SK-N-MC (cell line): ENCODE measurements around the gene SLC39A11.
A peak's percentile ranks its signal among the peaks of the same experiment; 100 is the strongest.

Experiments
- DNase-seq: peaks from one replicate; pipeline ENCODE4 v3.0.0-alpha.2; 2011; ENCODE audit warnings: low read depth, low spot score
- H3K27ac ChIP-seq: fragments of 200-600 bp; sonication (generic); 2 replicates; pipeline ENCODE4 v1.5.1; 2016; ENCODE audit warnings: mixed run types
- H3K36me3 ChIP-seq: fragments of 200-600 bp; sonication (generic); 2 replicates; pipeline ENCODE4 v1.6.1; 2017; ENCODE audit warnings: antibody characterized with exemption, low read length, mixed read lengths; ENCODE audit not compliant: insufficient read depth
- H3K4me3 ChIP-seq: fragments of 200-600 bp; sonication (generic); 2 replicates; pipeline ENCODE4 v1.5.1; 2016
- H3K9ac ChIP-seq: fragments of 200-600 bp; sonication (generic); 2 replicates; pipeline ENCODE4 v1.8.0; 2017; ENCODE audit warnings: mixed run types, mixed read lengths; ENCODE audit not compliant: insufficient read length
- H3K9me3 ChIP-seq: fragments of 200-600 bp; sonication (generic); 2 replicates; pipeline ENCODE4 v1.6.1; 2017; ENCODE audit warnings: low read depth, mild to moderate bottlenecking, antibody characterized with exemption, low read length, moderate library complexity, mixed read lengths
- EZH2 ChIP-seq: fragments of 200-600 bp; sonication (generic); IDR thresholded peaks from one replicate; pipeline ENCODE4 v1.6.1; 2017; ENCODE audit warnings: antibody characterized with exemption
- FOXP2 ChIP-seq: optimal IDR thresholded peaks from 2 replicates; pipeline ENCODE3; 2011; ENCODE audit warnings: mild to moderate bottlenecking, moderate library complexity; ENCODE audit not compliant: insufficient read depth; ENCODE audit errors: extremely low read length, control extremely low read depth
- POLR2AphosphoS5 ChIP-seq: IDR thresholded peaks from 2 replicates; pipeline ENCODE4 v1.6.1; 2012; ENCODE audit warnings: mild to moderate bottlenecking, low read depth, low read length, borderline replicate concordance

SLC39A11 gene

DNA sequence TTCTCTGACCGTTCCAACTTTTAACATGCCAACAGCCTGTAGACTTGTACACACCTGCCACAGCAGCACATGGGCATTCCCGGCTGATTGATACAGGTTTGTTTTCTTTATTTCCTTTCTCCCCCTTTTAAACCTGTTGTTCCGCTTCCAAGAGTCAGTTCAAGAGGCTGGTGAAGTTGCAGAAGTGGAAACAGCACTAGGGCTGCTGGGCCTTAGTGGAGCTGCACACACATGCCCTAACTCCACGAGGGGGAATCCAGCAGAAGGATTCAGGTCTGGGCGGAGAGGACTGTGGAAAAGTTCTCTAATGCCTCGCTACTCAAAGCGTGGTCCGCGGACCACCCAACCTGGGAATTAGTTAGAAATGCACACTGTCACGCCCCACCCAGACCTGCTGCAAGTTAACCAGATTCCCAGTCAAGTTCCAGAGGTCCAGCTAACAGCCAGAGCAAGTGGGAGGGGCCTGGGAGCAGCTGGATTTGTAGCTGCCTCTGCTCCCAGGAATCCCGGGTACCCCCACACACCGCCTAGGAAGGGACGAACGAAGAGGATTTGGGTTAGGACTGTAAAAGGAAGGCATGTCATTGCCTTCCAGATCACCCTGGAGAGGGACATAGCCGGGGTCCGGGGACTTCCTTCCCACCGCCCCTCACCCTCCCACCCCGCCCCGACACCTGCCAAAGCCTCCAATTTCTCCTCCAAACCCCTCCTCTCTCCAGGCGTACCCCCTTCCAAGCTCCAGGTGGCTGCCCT is 542 bp downstream of the SLC39A11 start:
- H3K27ac ChIP-seq = no peak overlapping the region
- peak overlapping the region; percentile 63 for H3K9ac ChIP-seq
- no peak for TF ChIP-seq FOXP2
- TF ChIP-seq EZH2 = no peak
- TF ChIP-seq POLR2AphosphoS5 = no peak
- no peaks in the 10 kb centered on the region for H3K9me3 ChIP-seq
- H3K36me3 ChIP-seq = no peaks in the 10 kb centered on the region
- no peak for DNase-seq
- H3K4me3 ChIP-seq = peak overlapping the region; percentile 87

DNA sequence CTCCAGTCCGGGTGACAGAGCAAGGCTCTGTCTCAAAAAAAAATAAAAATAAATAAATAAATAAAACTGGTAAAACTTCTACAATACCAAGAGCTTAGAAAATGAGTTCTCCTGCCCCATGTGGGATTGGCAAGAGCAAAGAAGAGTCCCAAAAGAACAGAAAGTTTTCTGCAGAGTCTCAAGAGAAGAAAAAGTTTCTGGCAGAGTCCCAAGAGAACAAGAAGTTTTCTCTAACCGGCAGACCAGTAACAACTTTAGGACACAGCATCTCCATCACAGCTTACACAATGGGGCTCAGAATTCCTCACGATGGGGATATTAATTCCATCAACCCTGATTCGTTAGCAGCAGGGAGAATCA is 1.1 kb downstream of the SLC39A11 start:
- no peaks in the 10 kb centered on the region for H3K36me3 ChIP-seq
- H3K27ac ChIP-seq = no peak overlapping the region
- no peak for TF ChIP-seq FOXP2
- no peak for TF ChIP-seq POLR2AphosphoS5
- no peak for TF ChIP-seq EZH2
- DNase-seq = no peak
- peak overlapping the region; percentile 63 for H3K9ac ChIP-seq
- no peaks in the 10 kb centered on the region for H3K9me3 ChIP-seq
- peak overlapping the region; percentile 87 for H3K4me3 ChIP-seq

GRCh38 chr17:73090396-73091202 is 1.9 kb downstream of the SLC39A11 start:
- Histone ChIP-seq H3K27ac (no peak overlapping the region), H3K9me3 (no peaks in the 10 kb centered on the region), H3K4me3 (no peak overlapping the region), H3K9ac (no peak overlapping the region), H3K36me3 (no peaks in the 10 kb centered on the region)
- TF ChIP-seq EZH2 (no peak), POLR2AphosphoS5 (no peak), FOXP2 (no peak)
- no peak for DNase-seq

DNA sequence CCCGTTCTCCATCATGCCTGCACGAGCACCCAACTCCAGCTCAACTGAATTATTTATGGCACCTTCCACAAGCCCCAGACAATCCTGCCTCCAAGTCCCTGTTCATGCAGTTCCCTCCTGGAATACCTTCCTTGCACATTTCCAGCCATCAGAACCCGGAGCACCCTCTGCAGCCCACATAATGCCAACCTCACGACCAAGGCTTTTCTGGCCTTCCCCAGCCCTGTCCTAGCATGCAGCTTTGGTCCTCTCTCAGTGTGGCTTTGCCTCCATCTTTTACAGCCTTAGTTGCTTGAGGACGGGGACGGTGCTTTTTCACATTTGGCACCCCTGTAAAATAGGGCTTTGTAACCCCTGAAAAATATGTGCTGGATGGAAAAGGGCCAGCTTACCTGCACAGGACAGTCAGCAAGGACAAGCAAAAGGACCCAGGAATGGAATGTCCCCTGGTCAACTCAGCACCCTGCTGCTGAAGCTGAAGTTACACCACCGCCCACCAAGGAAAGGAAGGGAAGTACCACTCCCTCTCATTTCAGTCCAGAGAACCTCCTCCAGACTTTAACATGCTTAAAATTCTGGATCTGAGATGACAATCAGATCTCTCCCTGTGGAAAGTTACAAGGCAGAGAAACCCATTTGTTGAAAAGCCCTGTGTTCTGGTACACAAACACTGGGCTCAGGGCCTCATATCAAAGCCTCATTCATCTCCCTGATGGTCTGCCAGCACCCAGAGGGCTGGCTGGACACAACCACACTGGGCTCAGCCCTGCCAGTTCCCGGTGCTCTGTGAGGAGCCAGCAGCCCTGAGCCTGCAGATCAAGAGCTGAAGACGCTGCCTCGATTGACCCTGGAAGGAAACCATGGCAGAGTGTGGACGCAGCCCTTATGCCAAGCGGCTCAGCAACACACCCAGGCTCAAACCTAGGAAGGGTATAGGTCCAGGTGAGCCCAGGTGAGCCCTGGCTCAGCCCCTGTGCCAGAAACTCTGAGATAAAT is 2.9 kb downstream of the SLC39A11 start:
- Histone ChIP-seq H3K4me3 (no peak overlapping the region), H3K9ac (no peak overlapping the region), H3K9me3 (no peaks in the 10 kb centered on the region), H3K36me3 (peaks cover 2% of the 10 kb centered on the region; the same call in 1 of the 2 replicates), H3K27ac (no peak overlapping the region)
- DNase-seq = no peak
- TF ChIP-seq FOXP2 (no peak), POLR2AphosphoS5 (no peak), EZH2 (no peak)

- Histone ChIP-seq H3K36me3 (peaks cover 12% of the 10 kb centered on the region), H3K27ac (no peak overlapping the region), H3K9ac (no peak overlapping the region), H3K9me3 (no peaks in the 10 kb centered on the region), H3K4me3 (no peak overlapping the region)
- TF ChIP-seq FOXP2 (no peak), EZH2 (no peak), POLR2AphosphoS5 (no peak)
- no peak for DNase-seq
Observed at GRCh38 chr17:73088561-73088960, 3.9 kb downstream of the SLC39A11 start.

DNA sequence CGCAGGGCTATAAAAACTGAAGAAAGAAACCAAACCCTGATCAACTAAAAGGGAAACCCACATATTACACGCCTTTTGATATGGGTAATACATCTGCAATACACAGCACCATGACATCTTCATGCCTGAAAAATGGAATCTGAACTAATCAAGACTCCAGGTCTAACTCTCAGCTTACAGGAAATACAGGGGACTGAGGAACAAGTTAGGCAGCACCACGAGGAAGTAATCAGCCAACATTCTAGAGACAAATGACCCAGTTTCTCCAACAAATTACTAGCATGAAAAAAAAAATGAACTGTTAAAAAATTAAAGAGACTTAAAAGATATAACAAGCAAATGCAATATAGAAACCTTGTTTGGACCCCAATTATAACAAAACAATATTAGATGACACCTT is 9.1 kb downstream of the SLC39A11 start:
- Histone ChIP-seq H3K36me3 (peaks cover 18% of the 10 kb centered on the region), H3K4me3 (no peak overlapping the region), H3K9ac (no peak overlapping the region), H3K9me3 (no peaks in the 10 kb centered on the region), H3K27ac (no peak overlapping the region)
- TF ChIP-seq POLR2AphosphoS5 = no peak
- no peak for TF ChIP-seq EZH2
- TF ChIP-seq FOXP2 = no peak
- DNase-seq = no peak

DNA sequence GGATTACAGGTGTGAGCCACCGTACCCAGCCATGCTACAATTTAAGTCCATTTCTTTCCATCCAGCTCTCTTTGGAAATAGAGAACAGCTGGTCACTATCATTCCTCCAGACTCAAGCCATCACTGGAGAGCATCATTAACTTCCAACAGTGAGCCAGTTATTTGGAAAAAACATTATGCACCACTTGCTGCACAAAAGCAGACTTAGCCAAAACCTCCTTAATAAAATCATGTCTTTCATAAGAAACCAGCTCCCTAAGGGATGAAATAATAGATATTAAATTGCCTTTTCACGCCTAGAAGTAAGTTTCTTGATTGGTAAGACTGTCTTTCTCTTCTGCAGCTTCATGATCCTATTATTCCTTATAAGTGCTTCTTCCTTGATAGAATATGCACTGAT is 17.9 kb downstream of the SLC39A11 start:
- Histone ChIP-seq H3K4me3 (no peak overlapping the region), H3K27ac (no peak overlapping the region), H3K9ac (no peak overlapping the region), H3K9me3 (no peaks in the 10 kb centered on the region), H3K36me3 (no peaks in the 10 kb centered on the region)
- TF ChIP-seq FOXP2 = no peak
- no peak for TF ChIP-seq POLR2AphosphoS5
- no peak for TF ChIP-seq EZH2
- DNase-seq = no peak

- DNase-seq = no peak
- Histone ChIP-seq H3K36me3 (no peaks in the 10 kb centered on the region), H3K4me3 (no peak overlapping the region), H3K9me3 (no peaks in the 10 kb centered on the region), H3K9ac (no peak overlapping the region), H3K27ac (no peak overlapping the region)
- TF ChIP-seq POLR2AphosphoS5 = no peak
- TF ChIP-seq FOXP2 = no peak
Observed at GRCh38 chr17:73072219-73072962, 20.1 kb downstream of the SLC39A11 start.
